HFFc6 (cell line): ENCODE measurements around the gene RELN. TPM values are rescaled to one million over a fixed set of nuclear protein-coding genes. Genes with fewer than 3 reads are reported as not detected.

ENCODE experiments used
- DNase-seq: peaks from one replicate; pipeline ENCODE4 v3.0.0-alpha.2; 2018
- H3K27ac Mint-ChIP-seq: 2 replicates; pipeline ENCODE4 v1.8.0; 2020; ENCODE audit warnings: mild to moderate bottlenecking, mixed read lengths
- H3K27me3 Mint-ChIP-seq: 2 replicates; pipeline ENCODE4 v1.8.0; 2021; ENCODE audit warnings: mild to moderate bottlenecking, moderate library complexity, mixed read lengths; ENCODE audit not compliant: insufficient read depth
- H3K36me3 Mint-ChIP-seq: 2 replicates; pipeline ENCODE4 v1.8.0; 2021; ENCODE audit warnings: low read depth, mixed read lengths
- H3K4me1 Mint-ChIP-seq: 2 replicates; pipeline ENCODE4 v1.8.0; 2020; ENCODE audit warnings: low read depth, mixed read lengths
- H3K4me3 Mint-ChIP-seq: 2 replicates; pipeline ENCODE4 v1.8.0; 2020; ENCODE audit warnings: mild to moderate bottlenecking, moderate library complexity, mixed read lengths
- H3K9me3 Mint-ChIP-seq: 2 replicates; pipeline ENCODE4 v1.8.0; 2020; ENCODE audit warnings: mild to moderate bottlenecking, mixed read lengths
- total RNA-seq, 6 experiments: library from RNA; stranded (reverse); fragmentation: NEBNext Ultra II Directional; extraction: Animal tissue kit (Norgen Biotek cat#: 25700); gene quantifications; 2 replicates in 1 of 6; 3 replicates in 5 of 6; pipeline ENCODE4 v1.2.3, GENCODE V29; 2021
- TF ChIP-seq, protein P1 (sequence below): fragments of 200-600 bp; sonication (generic); IDR thresholded peaks from 2 replicates; pipeline ENCODE4 v1.5.0; 2021; ENCODE audit warnings: antibody characterized with exemption, mild to moderate bottlenecking

The RELN gene
- total RNA-seq, 6 experiments from 2014 or later = 0.02 to 0.24 (median 0.03) TPM

DNA sequence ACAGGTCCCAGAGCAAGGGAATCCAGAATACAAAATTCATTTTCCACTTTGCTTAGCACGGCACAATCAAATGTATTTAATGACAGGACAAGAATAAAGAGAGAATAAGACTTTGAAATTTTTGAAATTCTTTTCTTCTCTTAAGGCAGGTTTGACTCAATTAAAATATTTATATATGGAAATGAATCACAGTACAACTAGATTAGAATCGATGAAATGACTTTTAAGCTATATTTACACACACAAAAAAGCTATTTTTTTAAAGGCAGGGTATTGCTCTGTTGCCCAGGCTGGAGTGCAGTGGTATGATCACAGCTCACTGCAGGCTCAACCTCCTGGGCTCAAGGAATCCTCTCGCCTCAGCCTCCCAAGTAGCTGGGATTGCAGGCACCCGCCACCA is 278.0 kb downstream of the RELN start:
- Mint-ChIP-seq H3K27ac (no peak overlapping the region), H3K4me3 (peak overlapping the region; percentile 24; the same call in 1 of the 2 replicates), H3K36me3 (no peaks in the 10 kb centered on the region; the same call in 1 of the 2 replicates), H3K9me3 (no peaks in the 10 kb centered on the region), H3K27me3 (peaks cover under 1% of the 10 kb centered on the region), H3K4me1 (peaks cover 47% of the 10 kb centered on the region)
- no peak for DNase-seq
- TF ChIP-seq, protein P1, sequence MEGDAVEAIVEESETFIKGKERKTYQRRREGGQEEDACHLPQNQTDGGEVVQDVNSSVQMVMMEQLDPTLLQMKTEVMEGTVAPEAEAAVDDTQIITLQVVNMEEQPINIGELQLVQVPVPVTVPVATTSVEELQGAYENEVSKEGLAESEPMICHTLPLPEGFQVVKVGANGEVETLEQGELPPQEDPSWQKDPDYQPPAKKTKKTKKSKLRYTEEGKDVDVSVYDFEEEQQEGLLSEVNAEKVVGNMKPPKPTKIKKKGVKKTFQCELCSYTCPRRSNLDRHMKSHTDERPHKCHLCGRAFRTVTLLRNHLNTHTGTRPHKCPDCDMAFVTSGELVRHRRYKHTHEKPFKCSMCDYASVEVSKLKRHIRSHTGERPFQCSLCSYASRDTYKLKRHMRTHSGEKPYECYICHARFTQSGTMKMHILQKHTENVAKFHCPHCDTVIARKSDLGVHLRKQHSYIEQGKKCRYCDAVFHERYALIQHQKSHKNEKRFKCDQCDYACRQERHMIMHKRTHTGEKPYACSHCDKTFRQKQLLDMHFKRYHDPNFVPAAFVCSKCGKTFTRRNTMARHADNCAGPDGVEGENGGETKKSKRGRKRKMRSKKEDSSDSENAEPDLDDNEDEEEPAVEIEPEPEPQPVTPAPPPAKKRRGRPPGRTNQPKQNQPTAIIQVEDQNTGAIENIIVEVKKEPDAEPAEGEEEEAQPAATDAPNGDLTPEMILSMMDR = no peak

DNA sequence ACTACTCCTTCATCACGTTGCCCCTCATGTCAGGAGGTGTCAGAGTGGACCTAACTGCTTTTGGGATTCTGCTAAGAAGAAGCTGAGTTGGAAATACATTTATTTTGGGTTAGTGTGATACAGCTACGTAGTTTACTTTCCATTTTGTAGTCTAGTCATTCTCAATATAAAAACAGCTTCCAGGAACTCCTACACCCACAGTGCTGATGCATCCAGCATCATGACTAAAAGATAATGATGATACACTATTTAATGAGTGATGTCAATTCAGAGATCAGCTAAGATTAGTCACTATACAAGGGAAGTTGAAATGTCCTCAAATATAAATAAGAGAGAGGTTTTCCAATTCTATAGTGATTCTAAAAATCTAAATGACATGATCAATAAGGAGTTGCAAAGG is 279.2 kb downstream of the RELN start:
- TF ChIP-seq, protein P1 = no peak
- H3K36me3 Mint-ChIP-seq = no peaks in the 10 kb centered on the region; the same call in 1 of the 2 replicates
- no peaks in the 10 kb centered on the region for H3K9me3 Mint-ChIP-seq
- peak; percentile 49 for DNase-seq
- peak overlapping the region; percentile 79 for H3K27ac Mint-ChIP-seq
- peaks cover 38% of the 10 kb centered on the region for H3K4me1 Mint-ChIP-seq
- H3K27me3 Mint-ChIP-seq = no peaks in the 10 kb centered on the region
- H3K4me3 Mint-ChIP-seq = peak overlapping the region; percentile 76

DNA sequence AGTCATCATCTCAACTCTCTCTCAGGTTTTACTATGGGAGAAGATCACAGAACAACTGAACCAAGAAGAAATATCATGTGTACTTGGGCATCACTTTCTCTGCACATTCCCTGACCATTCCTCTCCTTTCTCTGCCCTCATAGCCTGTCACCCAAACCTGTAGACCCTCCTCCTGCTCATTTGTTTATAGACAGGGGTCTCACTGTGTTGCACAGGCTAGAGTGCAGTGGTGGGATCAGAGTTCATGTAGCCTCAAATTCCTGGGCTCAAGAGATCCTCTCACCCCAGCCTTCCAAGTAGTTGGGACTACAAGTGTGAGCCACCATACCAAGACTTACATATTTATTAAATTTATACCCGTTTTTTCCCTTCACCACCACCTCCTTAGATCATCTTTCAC is 282.7 kb downstream of the RELN start:
- Mint-ChIP-seq H3K27me3 (peaks cover 3% of the 10 kb centered on the region; the same call in 1 of the 2 replicates), H3K9me3 (no peaks in the 10 kb centered on the region), H3K27ac (no peak overlapping the region), H3K36me3 (no peaks in the 10 kb centered on the region; the same call in 1 of the 2 replicates), H3K4me1 (peaks cover 35% of the 10 kb centered on the region), H3K4me3 (no peak overlapping the region)
- TF ChIP-seq, protein P1 = no peak
- DNase-seq = no peak

DNA sequence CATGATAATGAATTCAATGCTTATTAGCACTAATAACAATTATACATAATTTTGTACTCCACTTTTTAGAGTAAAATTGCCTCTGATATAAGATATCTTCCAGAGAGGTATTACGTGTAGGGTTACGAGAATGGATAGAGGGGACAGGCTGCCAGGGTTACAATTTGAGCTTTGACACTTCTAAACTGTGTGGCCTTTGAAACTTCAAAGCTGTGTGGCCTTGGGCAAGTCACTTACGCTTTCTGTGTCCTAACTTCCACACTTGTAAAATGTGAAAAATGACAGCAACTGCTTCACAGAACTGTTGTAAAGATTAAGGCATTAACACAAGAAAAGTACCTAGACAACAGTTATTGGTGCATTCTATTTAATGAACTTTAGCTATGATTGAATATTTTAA is 283.9 kb downstream of the RELN start:
- Mint-ChIP-seq H3K4me3 (no peak overlapping the region), H3K4me1 (peaks cover 28% of the 10 kb centered on the region), H3K9me3 (no peaks in the 10 kb centered on the region), H3K27ac (no peak overlapping the region), H3K27me3 (peaks cover 3% of the 10 kb centered on the region; the same call in 1 of the 2 replicates), H3K36me3 (no peaks in the 10 kb centered on the region; the same call in 1 of the 2 replicates)
- DNase-seq = no peak
- TF ChIP-seq, protein P1 = no peak

DNA sequence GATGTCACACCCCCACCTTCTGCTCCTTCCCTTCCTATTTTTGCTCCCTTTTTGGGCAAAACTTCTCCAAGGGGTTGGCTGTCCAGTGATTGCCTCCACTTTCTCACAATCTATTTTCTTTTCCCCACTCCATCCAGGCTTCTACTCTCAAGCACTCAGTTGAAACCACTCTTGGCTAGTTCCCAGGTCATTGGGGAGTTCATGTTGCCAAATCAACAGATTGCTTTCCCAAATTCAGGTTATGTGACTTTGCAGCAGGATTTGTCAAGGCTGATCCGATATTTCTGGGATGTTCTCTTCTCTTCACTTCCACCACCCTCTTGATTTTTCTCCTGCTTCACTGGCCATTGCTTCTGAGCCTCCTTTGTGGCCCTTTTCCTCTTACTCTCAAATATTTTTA is 284.8 kb downstream of the RELN start:
- no peaks in the 10 kb centered on the region; the same call in 1 of the 2 replicates for H3K36me3 Mint-ChIP-seq
- H3K9me3 Mint-ChIP-seq = no peaks in the 10 kb centered on the region
- TF ChIP-seq, protein P1 = no peak
- no peak for DNase-seq
- H3K4me1 Mint-ChIP-seq = peaks cover 20% of the 10 kb centered on the region
- no peak overlapping the region for H3K27ac Mint-ChIP-seq
- H3K27me3 Mint-ChIP-seq = peaks cover 3% of the 10 kb centered on the region; the same call in 1 of the 2 replicates
- H3K4me3 Mint-ChIP-seq = no peak overlapping the region
